SK-N-SH (cell line): ENCODE measurements around the gene SLCO3A1. TPM values are rescaled to one million over a fixed set of nuclear protein-coding genes. Genes with fewer than 3 reads are reported as not detected.

Experiments used
- CTCF ChIA-PET: fragments of 300-600, 350-600 bp; formaldehyde crosslinking; extraction: SDS; loops from one replicate; lab custom pipeline; 2021; lab: Yijun Ruan, JAX
- POLR2A ChIA-PET: fragments of 350-600 bp; sonication (Branson Sonifier 250); formaldehyde crosslinking; extraction: SDS; loops from one replicate; lab custom pipeline; 2020; ENCODE audit warnings: antibody characterized with exemption, inconsistent platforms; lab: Yijun Ruan, JAX
- DNase-seq: peaks from one replicate; pipeline ENCODE4 v3.0.0; 2012
- H2AFZ ChIP-seq: fragments of 200-600 bp; sonication (generic); 2 replicates; pipeline ENCODE4 v1.8.1; 2016; ENCODE audit warnings: antibody characterized with exemption, mild to moderate bottlenecking, low read depth
- H3F3A ChIP-seq: fragments of 200-600 bp; sonication (generic); replicated peaks from 2 replicates; pipeline ENCODE3; 2016; ENCODE audit warnings: antibody characterized with exemption, mild to moderate bottlenecking; ENCODE audit not compliant: insufficient read depth
- H3K27ac ChIP-seq, 2 experiments: fragments of 200-500 bp in 1 of 2; fragments of 200-600 bp in 1 of 2; sonication (Bioruptor generic) in 1 of 2; sonication (generic), shearing (Covaris generic) in 1 of 2; 2 replicates each; pipeline versions ENCODE4 v1.5.1 to v1.6.1; 2014 to 2016; ENCODE audit warnings: low read depth in 2 of 2, inconsistent platforms in 1 of 2, low read length in 1 of 2, mild to moderate bottlenecking in 1 of 2, mixed read lengths in 1 of 2
- H3K27me3 ChIP-seq: fragments of 200-600 bp; sonication (generic), shearing (Covaris generic); 2 replicates; pipeline ENCODE4 v1.6.1; 2016; ENCODE audit warnings: mixed run types; ENCODE audit not compliant: insufficient read depth
- H3K36me3 ChIP-seq, 2 experiments: fragments of 200-500 bp in 1 of 2; fragments of 200-600 bp in 1 of 2; sonication (Bioruptor generic) in 1 of 2; sonication (generic) in 1 of 2; replicated peaks in 1 of 2; 2 replicates each; pipeline versions ENCODE3 to v1.5.1; 2014 to 2016; ENCODE audit warnings: low read length in 1 of 2, mild to moderate bottlenecking in 1 of 2; ENCODE audit not compliant: insufficient read depth in 2 of 2, control insufficient read depth in 1 of 2
- H3K4me1 ChIP-seq, 2 experiments: fragments of 200-500 bp in 1 of 2; fragments of 200-600 bp in 1 of 2; sonication (Bioruptor generic) in 1 of 2; sonication (generic), shearing (Covaris generic) in 1 of 2; 2 replicates each; pipeline versions ENCODE4 v1.5.1 to v1.6.1; 2014 to 2016; ENCODE audit warnings: low read depth in 1 of 2, low read length in 1 of 2, mixed run types in 1 of 2; ENCODE audit not compliant: insufficient read depth in 2 of 2, control insufficient read depth in 1 of 2
- H3K4me2 ChIP-seq: fragments of 200-600 bp; sonication (generic), shearing (Covaris generic); 2 replicates; pipeline ENCODE4 v1.6.1; 2017; ENCODE audit warnings: mixed run types
- H3K4me3 ChIP-seq, 2 experiments: fragments of 200-500 bp in 1 of 2; fragments of 200-600 bp in 1 of 2; sonication (Bioruptor generic) in 1 of 2; sonication (generic), shearing (Covaris generic) in 1 of 2; 2 replicates each; pipeline versions ENCODE4 v1.5.1 to v1.8.1; 2014 to 2016; ENCODE audit warnings: low read depth in 2 of 2, inconsistent platforms in 1 of 2, low read length in 1 of 2, mild to moderate bottlenecking in 1 of 2, mixed read lengths in 1 of 2, moderate library complexity in 1 of 2
- H3K79me2 ChIP-seq: fragments of 200-600 bp; sonication (generic); 2 replicates; pipeline ENCODE4 v1.8.1; 2017; ENCODE audit warnings: mild to moderate bottlenecking; ENCODE audit not compliant: insufficient read depth
- H3K9ac ChIP-seq: fragments of 200-600 bp; sonication (generic); 2 replicates; pipeline ENCODE4 v1.6.1; 2017; ENCODE audit warnings: mixed run types
- H3K9me2 ChIP-seq: fragments of 200-600 bp; sonication (generic); 2 replicates; pipeline ENCODE4 v1.6.1; 2017; ENCODE audit warnings: mixed run types
- H3K9me3 ChIP-seq: fragments of 200-600 bp; sonication (generic); 2 replicates; pipeline ENCODE4 v1.6.1; 2017; ENCODE audit warnings: mixed run types, mild to moderate bottlenecking, moderate library complexity
- H4K20me1 ChIP-seq: fragments of 200-600 bp; sonication (generic); 2 replicates; pipeline ENCODE4 v1.6.1; 2017; ENCODE audit warnings: mild to moderate bottlenecking, mixed run types; ENCODE audit not compliant: insufficient read depth
- CTCF ChIP-seq: fragments of 200-600 bp; sonication (generic); IDR thresholded peaks from 2 replicates; pipeline ENCODE4 v1.6.1; 2017; ENCODE audit warnings: antibody characterized with exemption, mild to moderate bottlenecking, moderate library complexity
- FOSL2 ChIP-seq: IDR thresholded peaks from 2 replicates; pipeline ENCODE4 v1.4.0; 2012; ENCODE audit warnings: low read depth, mild to moderate bottlenecking, moderate library complexity, borderline replicate concordance
- FOXJ3 ChIP-seq: sonication (generic); formaldehyde crosslinking; IDR thresholded peaks from 2 replicates; pipeline ENCODE4 v1.5.1; 2020; ENCODE audit warnings: mild to moderate bottlenecking, missing genetic modification reagents
- FOXM1 ChIP-seq: IDR thresholded peaks from 2 replicates; pipeline ENCODE4 v1.4.0; 2012; ENCODE audit warnings: low read depth, mild to moderate bottlenecking
- GABPA ChIP-seq: IDR thresholded peaks from 2 replicates; pipeline ENCODE4 v1.4.0; 2012; ENCODE audit warnings: low read depth, mild to moderate bottlenecking
- MAX ChIP-seq: IDR thresholded peaks from 2 replicates; pipeline ENCODE4 v1.4.0; 2012; ENCODE audit warnings: low read depth
- MEF2A ChIP-seq: IDR thresholded peaks from 2 replicates; pipeline ENCODE4 v1.4.0; 2012; ENCODE audit warnings: low read depth, borderline replicate concordance
- RAD21 ChIP-seq: IDR thresholded peaks from 2 replicates; pipeline ENCODE4 v1.6.1; 2012; ENCODE audit warnings: mild to moderate bottlenecking, low read length
- RCOR1 ChIP-seq: fragments of 150-350 bp; IDR thresholded peaks from 2 replicates; pipeline ENCODE4 v1.6.1; 2017; ENCODE audit warnings: antibody characterized with exemption, low read length
- RXRA ChIP-seq: IDR thresholded peaks from 2 replicates; pipeline ENCODE4 v1.4.0; 2012; ENCODE audit warnings: low read depth, mild to moderate bottlenecking, borderline replicate concordance
- SIN3A ChIP-seq: IDR thresholded peaks from 2 replicates; pipeline ENCODE4 v1.6.1; 2012; ENCODE audit warnings: low read depth, mild to moderate bottlenecking, low read length, moderate library complexity, borderline replicate concordance
- SMC3 ChIP-seq: IDR thresholded peaks from 2 replicates; pipeline ENCODE4 v1.6.1; 2012; ENCODE audit warnings: low read depth, low read length, improper control_type of control experiment
- TCF12 ChIP-seq: IDR thresholded peaks from 2 replicates; pipeline ENCODE4 v1.4.0; 2012
- ZBTB33 ChIP-seq: IDR thresholded peaks from 2 replicates; pipeline ENCODE4 v1.4.0; 2012; ENCODE audit warnings: low read depth, borderline replicate concordance
- WGBS: methylation state at CpG from one replicate; pipeline ENCODE4 v1.1.6; 2017; ENCODE audit warnings: low lambda C conversion rate; 5-methylcytosine and 5-hydroxymethylcytosine counted together
- polyA plus RNA-seq, 3 experiments: library from polyadenylated mRNA; depleted of rRNA; stranded (reverse); fragments of >200 nt; gene quantifications; 2 replicates each; pipeline ENCODE4 v1.2.3, GENCODE V29; 2012

Gene SLCO3A1
- polyA plus RNA-seq, 1 of the 3 experiments (the other 2 are of a cell fraction), result 19.7 TPM

- WGBS, result 77% methylated on average over 16 of the region's 17 CpGs
- Histone ChIP-seq H3K79me2 (no peaks in the 10 kb centered on the region), H3K9ac (no peak overlapping the region), H3K4me2 (no peak overlapping the region), H3K36me3 (no peaks in the 10 kb centered on the region), H3F3A (no peaks in the 10 kb centered on the region), H3K4me1 (no peaks in the 10 kb centered on the region; a peak in 1 of 4 replicates), H3K4me3 (no peak overlapping the region), H3K27me3 (no peaks in the 10 kb centered on the region), H3K27ac (no peak overlapping the region), H4K20me1 (no peaks in the 10 kb centered on the region), H3K9me3 (no peaks in the 10 kb centered on the region), H2AFZ (no peak overlapping the region), H3K9me2 (no peaks in the 10 kb centered on the region)
- ChIA-PET CTCF (interaction anchor here (0.6 to 6.2 kb wide), 17 partner anchors 8 to 625 kb away, joined by 3 to 44 read pairs (median 3); no protein-coding TSS in a partner anchor), POLR2A (no interaction called here)
- TF ChIP-seq FOSL2 (no peak), TCF12 (no peak), SIN3A (no peak), RCOR1 (no peak), GABPA (no peak), FOXM1 (no peak), FOXJ3 (CRISPR knock-in tag) (no peak), MEF2A (no peak), CTCF (peak; percentile 64), RAD21 (peak; percentile 60), SMC3 (peak; percentile 49), ZBTB33 (no peak), MAX (no peak), RXRA (no peak)
- DNase-seq, result peak; percentile 47
Measured at GRCh38 chr15:92091155-92091734, 237.7 kb downstream of the SLCO3A1 start.
